Neuronal stem cell (in vitro differentiated cells): Measurements from ENCODE around the gene EVI5.

Source experiments
- DNase-seq: peaks from one replicate; pipeline ENCODE4 v3.0.0-alpha.2; 2013; ENCODE audit warnings: low spot score
- H2AFZ ChIP-seq: one replicate; pipeline ENCODE4 v1.6.1; 2013; ENCODE audit warnings: mild to moderate bottlenecking, low read length, inconsistent platforms
- H2AK5ac ChIP-seq: 2 replicates; pipeline ENCODE4 v1.6.1; 2013; ENCODE audit warnings: low read depth, mild to moderate bottlenecking, inconsistent platforms, low read length, moderate library complexity, mixed read lengths
- H2BK120ac ChIP-seq: 2 replicates; pipeline ENCODE4 v1.6.1; 2013; ENCODE audit warnings: low read depth, mild to moderate bottlenecking, inconsistent platforms, low read length, moderate library complexity, mixed read lengths
- H2BK12ac ChIP-seq: one replicate; pipeline ENCODE4 v1.6.1; 2013; ENCODE audit warnings: low read length, inconsistent platforms
- H2BK15ac ChIP-seq: 2 replicates; pipeline ENCODE4 v1.6.1; 2013; ENCODE audit warnings: mild to moderate bottlenecking, low read length, inconsistent platforms, mixed read lengths
- H2BK5ac ChIP-seq: one replicate; pipeline ENCODE4 v1.6.1; 2013; ENCODE audit warnings: inconsistent platforms, mild to moderate bottlenecking, low read length, moderate library complexity
- H3K14ac ChIP-seq: one replicate; pipeline ENCODE4 v1.6.1; 2013; ENCODE audit warnings: low read length, inconsistent platforms
- H3K18ac ChIP-seq: 2 replicates; pipeline ENCODE4 v1.6.1; 2013; ENCODE audit warnings: low read length, inconsistent platforms
- H3K23ac ChIP-seq: 2 replicates; pipeline ENCODE4 v1.6.1; 2013; ENCODE audit warnings: low read depth, mild to moderate bottlenecking, mixed read lengths, low read length, inconsistent platforms; ENCODE audit not compliant: poor library complexity
- H3K27ac ChIP-seq: replicated peaks from 3 replicates; pipeline ENCODE4 v1.5.1; 2013; ENCODE audit warnings: low read length, inconsistent platforms
- H3K27me3 ChIP-seq, 3 experiments: 2 replicates each; pipeline ENCODE4 v1.6.1; 2013; ENCODE audit warnings: low read length in 3 of 3, mild to moderate bottlenecking in 2 of 3, inconsistent platforms in 1 of 3, low read depth in 1 of 3, mixed read lengths in 1 of 3, moderate library complexity in 1 of 3; ENCODE audit not compliant: control insufficient read depth in 3 of 3, insufficient read depth in 3 of 3
- H3K36me3 ChIP-seq, 2 donors: replicated peaks in 1 of 2; 2 replicates each; pipeline ENCODE4 v1.6.1; 2013; ENCODE audit warnings: low read length in 2 of 2; ENCODE audit not compliant: control insufficient read depth in 2 of 2, insufficient read depth in 2 of 2
- H3K4ac ChIP-seq: 2 replicates; pipeline ENCODE4 v1.6.1; 2013; ENCODE audit warnings: inconsistent platforms, mild to moderate bottlenecking, low read length, moderate library complexity
- H3K4me1 ChIP-seq, 2 donors: 1 replicate in 1 of 2; 2 replicates in 1 of 2; pipeline ENCODE4 v1.6.1; 2013; ENCODE audit warnings: low read length in 2 of 2, low read depth in 1 of 2; ENCODE audit not compliant: control insufficient read depth in 2 of 2, insufficient read depth in 1 of 2
- H3K4me2 ChIP-seq: one replicate; pipeline ENCODE4 v1.6.1; 2013; ENCODE audit warnings: mild to moderate bottlenecking, low read length, inconsistent platforms; ENCODE audit not compliant: insufficient read depth, poor library complexity, severe bottlenecking
- H3K4me3 ChIP-seq, 2 donors: 2 replicates each; pipeline ENCODE4 v1.5.1; 2013; ENCODE audit warnings: low read length in 2 of 2, mild to moderate bottlenecking in 2 of 2, inconsistent platforms in 1 of 2, moderate library complexity in 1 of 2
- H3K79me1 ChIP-seq: one replicate; pipeline ENCODE4 v1.6.1; 2013; ENCODE audit warnings: low read depth, mild to moderate bottlenecking, inconsistent platforms, low read length, moderate library complexity
- H3K9ac ChIP-seq: one replicate; pipeline ENCODE4 v1.6.1; 2013; ENCODE audit warnings: mild to moderate bottlenecking, low read depth, low read length, inconsistent platforms; ENCODE audit not compliant: poor library complexity
- H3K9me3 ChIP-seq, 2 donors: replicated peaks in 1 of 2; 2 replicates each; pipeline versions ENCODE3 to v1.6.1; 2013; ENCODE audit warnings: low read length in 2 of 2, mild to moderate bottlenecking in 2 of 2, inconsistent platforms in 1 of 2, low read depth in 1 of 2, mixed read lengths in 1 of 2, moderate library complexity in 1 of 2; ENCODE audit not compliant: control insufficient read depth in 2 of 2, insufficient read depth in 1 of 2
- H4K8ac ChIP-seq: one replicate; pipeline ENCODE4 v1.6.1; 2013; ENCODE audit warnings: low read depth, mild to moderate bottlenecking, inconsistent platforms, low read length, moderate library complexity
- H4K91ac ChIP-seq: one replicate; pipeline ENCODE4 v1.6.1; 2013; ENCODE audit warnings: low read length, low read depth, mild to moderate bottlenecking, inconsistent platforms; ENCODE audit not compliant: poor library complexity
- WGBS, 2 donors: extraction: QIAGEN DNeasy Blood & Tissue Kit; methylation state at CpG; one replicate each; pipeline ENCODE4 v1.1.7; 2013; ENCODE audit warnings: missing lambda C conversion rate in 2 of 2, mixed read lengths in 1 of 2; ENCODE audit not compliant: insufficient read length in 2 of 2, insufficient replicate concordance in 1 of 2; ENCODE audit errors: extremely low coverage in 2 of 2; 5-methylcytosine and 5-hydroxymethylcytosine counted together

EVI5 gene

DNA sequence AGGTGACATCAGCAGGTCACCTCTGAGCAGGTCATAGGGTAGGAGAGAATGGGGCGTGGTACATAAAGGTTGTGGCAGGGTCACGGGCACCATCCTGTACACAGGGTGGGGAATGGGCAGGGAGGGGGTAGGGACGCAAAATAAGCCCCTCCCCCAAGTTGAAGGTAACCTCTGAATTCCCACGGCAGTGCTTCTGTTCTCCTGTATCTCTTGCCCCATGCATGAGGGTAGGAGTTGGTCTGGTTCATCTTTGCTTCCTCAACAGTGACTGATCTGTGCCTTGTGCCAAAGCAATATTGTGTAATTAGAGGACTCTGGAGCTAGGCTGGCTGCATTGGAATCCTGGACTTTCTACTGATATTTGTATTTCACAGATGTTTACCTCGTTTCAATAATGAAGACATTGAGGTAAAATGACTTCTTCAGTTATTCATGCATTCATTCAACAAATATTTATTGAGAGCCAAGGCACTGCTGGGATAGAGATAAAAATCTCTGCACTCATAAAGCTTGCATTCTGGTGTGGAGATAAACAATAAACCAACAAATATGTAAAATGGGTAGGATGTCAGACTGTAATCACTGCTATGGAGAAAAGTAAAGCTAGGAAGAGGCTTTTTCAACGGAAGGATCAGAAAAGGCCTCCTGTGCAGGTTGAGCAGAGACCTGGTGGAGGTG lies 279.8 kb downstream of the EVI5 start:
- WGBS, 2 donors = no CpG with 5 or more reads among the region's 6 CpGs
- Histone ChIP-seq H3K27me3 (no peaks in the 10 kb centered on the region), H3K79me1 (no peaks in the 10 kb centered on the region), H2AK5ac (no peak overlapping the region), H3K9ac (no peak overlapping the region), H3K4me2 (no peak overlapping the region), H3K9me3 (no peaks in the 10 kb centered on the region), H3K4me3 (no peak overlapping the region), H3K27ac (no peak overlapping the region), H2AFZ (no peak overlapping the region), H3K18ac (no peak overlapping the region), H4K91ac (no peak overlapping the region), H3K4ac (no peak overlapping the region), H3K36me3 (no peaks in the 10 kb centered on the region), H3K23ac (no peak overlapping the region), H4K8ac (no peak overlapping the region), H2BK12ac (no peak overlapping the region), H3K4me1 (no peaks in the 10 kb centered on the region), H2BK5ac (no peak overlapping the region), H2BK120ac (no peak overlapping the region), H3K14ac (no peak overlapping the region), H2BK15ac (no peak overlapping the region)
- DNase-seq = no peak

DNA sequence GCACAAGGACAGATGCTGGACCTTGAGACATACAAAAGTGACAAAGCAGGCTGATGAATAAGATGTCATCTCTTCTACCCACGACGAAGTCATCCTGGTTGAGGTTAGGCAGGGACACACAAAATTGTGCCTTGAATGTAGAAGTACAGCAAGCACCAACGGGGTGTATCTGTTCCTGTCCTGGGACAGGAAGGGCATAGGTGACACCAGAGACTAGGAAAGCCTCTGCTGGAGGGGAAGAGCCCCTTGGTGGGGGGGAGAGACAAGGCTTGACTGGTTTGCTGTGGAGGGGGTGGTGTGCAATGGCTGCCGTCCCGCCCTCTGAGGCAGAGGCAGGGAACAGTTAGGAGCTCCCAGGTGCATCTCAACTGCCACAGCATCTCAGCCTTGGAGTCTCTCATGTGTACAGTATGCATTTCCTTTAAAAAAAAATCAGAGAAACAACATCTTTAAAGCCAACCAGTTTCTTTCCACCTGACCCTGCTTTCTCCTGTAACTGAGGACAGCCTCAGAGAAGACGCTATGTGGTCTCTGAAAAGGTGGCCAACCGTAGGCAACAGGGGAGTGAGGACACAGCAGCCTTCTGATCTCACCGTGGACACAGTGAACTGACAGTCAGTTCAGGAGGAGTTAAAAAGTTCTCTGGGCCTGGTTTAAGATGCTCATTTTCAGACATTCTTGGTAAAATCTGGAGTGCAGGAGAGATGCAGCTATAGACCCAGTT lies 280.5 kb downstream of the EVI5 start:
- Histone ChIP-seq H2BK15ac (no peak overlapping the region), H3K9ac (no peak overlapping the region), H3K9me3 (no peaks in the 10 kb centered on the region), H3K14ac (no peak overlapping the region), H3K79me1 (no peaks in the 10 kb centered on the region), H3K36me3 (no peaks in the 10 kb centered on the region), H4K91ac (no peak overlapping the region), H3K23ac (no peak overlapping the region), H2BK5ac (no peak overlapping the region), H2AK5ac (no peak overlapping the region), H3K27me3 (no peaks in the 10 kb centered on the region), H2AFZ (no peak overlapping the region), H3K27ac (no peak overlapping the region), H2BK120ac (no peak overlapping the region), H3K18ac (no peak overlapping the region), H4K8ac (no peak overlapping the region), H3K4me1 (no peaks in the 10 kb centered on the region), H2BK12ac (no peak overlapping the region), H3K4me2 (no peak overlapping the region), H3K4ac (no peak overlapping the region), H3K4me3 (no peak overlapping the region)
- no peak for DNase-seq
- WGBS, 2 donors = no CpG with 5 or more reads among the region's 8 CpGs

DNA sequence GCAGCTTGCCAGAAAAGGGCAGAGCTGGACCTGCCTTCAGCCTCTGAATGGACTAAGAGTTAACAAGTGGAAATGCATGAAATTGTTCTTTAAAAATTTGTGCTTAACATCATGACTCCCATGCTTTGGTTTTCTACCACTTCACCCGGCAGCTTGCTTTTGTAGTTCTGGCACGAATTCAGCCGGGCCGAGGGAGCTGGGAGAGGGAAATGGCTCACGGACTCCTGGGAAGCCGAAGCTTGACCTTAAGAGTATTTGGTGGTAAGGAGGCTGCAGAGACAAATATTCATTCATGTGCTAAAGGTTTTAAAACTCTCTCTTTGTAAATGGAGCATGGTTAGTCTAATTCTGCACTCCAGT lies 281.0 kb downstream of the EVI5 start:
- Histone ChIP-seq H3K27me3 (no peaks in the 10 kb centered on the region), H2BK120ac (no peak overlapping the region), H4K91ac (no peak overlapping the region), H2BK5ac (no peak overlapping the region), H2AK5ac (no peak overlapping the region), H3K14ac (no peak overlapping the region), H3K79me1 (no peaks in the 10 kb centered on the region), H3K9ac (no peak overlapping the region), H3K4me3 (no peak overlapping the region), H4K8ac (no peak overlapping the region), H3K27ac (no peak overlapping the region), H3K4ac (no peak overlapping the region), H2BK15ac (no peak overlapping the region), H3K4me1 (no peaks in the 10 kb centered on the region), H3K4me2 (no peak overlapping the region), H3K18ac (no peak overlapping the region), H3K23ac (no peak overlapping the region), H2AFZ (no peak overlapping the region), H3K36me3 (no peaks in the 10 kb centered on the region), H3K9me3 (no peaks in the 10 kb centered on the region), H2BK12ac (no peak overlapping the region)
- DNase-seq = no peak
- WGBS, 2 donors = no CpG with 5 or more reads among the region's 6 CpGs

DNA sequence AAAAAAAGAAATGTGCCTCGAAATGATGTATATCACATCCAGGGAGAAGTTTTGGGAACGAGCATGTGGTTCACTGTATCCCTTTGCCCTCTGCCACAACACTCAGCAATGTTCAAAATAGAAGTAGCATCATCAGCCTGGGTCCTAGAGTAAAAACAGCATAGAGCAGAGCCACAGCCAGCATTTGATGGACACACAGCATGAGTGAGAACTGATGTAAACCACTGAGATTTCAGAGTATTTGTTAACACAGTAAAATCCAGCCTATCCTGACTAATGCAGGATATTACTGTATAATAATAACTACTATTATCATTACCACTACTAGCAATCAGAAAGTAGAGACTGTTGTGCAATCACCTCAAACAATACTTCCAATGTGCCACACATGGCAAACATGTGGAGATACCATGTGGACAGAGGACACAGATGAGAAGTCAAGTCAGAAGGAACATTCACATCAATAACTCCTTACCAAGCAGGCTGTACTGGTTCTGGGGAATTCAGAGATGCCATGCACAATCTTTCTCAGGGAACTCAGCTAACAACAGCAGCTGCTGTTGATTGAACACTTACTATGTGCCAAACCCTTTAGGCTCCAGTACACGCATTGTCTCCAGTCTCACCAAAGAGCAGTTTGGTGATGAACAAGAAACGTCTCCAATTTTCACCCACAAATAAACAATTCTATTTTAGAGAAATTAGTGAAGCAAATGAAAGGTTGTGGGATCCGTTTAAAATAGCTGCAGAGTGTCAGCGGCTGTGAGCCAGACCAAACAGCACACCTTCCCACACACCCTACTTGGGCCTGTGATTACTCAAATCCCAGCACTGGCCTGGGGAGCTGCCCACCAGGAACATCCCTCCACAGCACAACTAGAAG lies 281.6 kb downstream of the EVI5 start:
- no peak overlapping the region for H2AK5ac ChIP-seq
- no peak for DNase-seq
- H3K27me3 ChIP-seq = no peaks in the 10 kb centered on the region
- no peak overlapping the region for H3K4ac ChIP-seq
- H2BK120ac ChIP-seq = no peak overlapping the region
- H2BK5ac ChIP-seq = no peak overlapping the region
- H3K36me3 ChIP-seq = no peaks in the 10 kb centered on the region
- no peak overlapping the region for H3K23ac ChIP-seq
- H4K91ac ChIP-seq = no peak overlapping the region
- H3K9me3 ChIP-seq = no peaks in the 10 kb centered on the region
- no peak overlapping the region for H2AFZ ChIP-seq
- H4K8ac ChIP-seq = no peak overlapping the region
- no peak overlapping the region for H3K18ac ChIP-seq
- no peak overlapping the region for H3K4me2 ChIP-seq
- H2BK12ac ChIP-seq = no peak overlapping the region
- H3K27ac ChIP-seq = no peak overlapping the region
- H3K4me1 ChIP-seq = no peaks in the 10 kb centered on the region
- no peak overlapping the region for H3K4me3 ChIP-seq
- no CpG with 5 or more reads among the region's 6 CpGs for WGBS, 2 donors
- H3K79me1 ChIP-seq = no peaks in the 10 kb centered on the region
- no peak overlapping the region for H2BK15ac ChIP-seq
- H3K14ac ChIP-seq = no peak overlapping the region
- no peak overlapping the region for H3K9ac ChIP-seq
